Astrocyte (in vitro differentiated cells and primary cell): ENCODE data around the gene ASB18.

Experiments used
- CTCF ChIP-seq: IDR thresholded peaks from 2 replicates; pipeline ENCODE4 v1.5.1; 2011; ENCODE audit warnings: low read depth, mild to moderate bottlenecking, inconsistent platforms, low read length, moderate library complexity; ENCODE audit not compliant: insufficient read depth
- EZH2 ChIP-seq: IDR thresholded peaks from 2 replicates; pipeline ENCODE4 v1.6.1; 2012; ENCODE audit warnings: mild to moderate bottlenecking, low read length, inconsistent platforms; ENCODE audit not compliant: insufficient read depth

- TF ChIP-seq EZH2, result no peak
- no peak for TF ChIP-seq CTCF
These were observed 13.9 kb downstream of the ASB18 start for GRCh38 chr2:236250286-236250685.
